AG09319 (cell line): Measurements from ENCODE around the gene LYPD1.

Source experiments
- DNase-seq: peaks from one replicate; pipeline ENCODE4 v3.0.0-alpha.2; 2010; ENCODE audit warnings: low read depth; ENCODE audit errors: extremely low read depth
- TF ChIP-seq, protein P1 (sequence below): IDR thresholded peaks from 2 replicates; pipeline ENCODE4 v1.5.1; 2011; ENCODE audit warnings: low read depth, mild to moderate bottlenecking, inconsistent platforms, low read length, moderate library complexity

Gene LYPD1

DNA sequence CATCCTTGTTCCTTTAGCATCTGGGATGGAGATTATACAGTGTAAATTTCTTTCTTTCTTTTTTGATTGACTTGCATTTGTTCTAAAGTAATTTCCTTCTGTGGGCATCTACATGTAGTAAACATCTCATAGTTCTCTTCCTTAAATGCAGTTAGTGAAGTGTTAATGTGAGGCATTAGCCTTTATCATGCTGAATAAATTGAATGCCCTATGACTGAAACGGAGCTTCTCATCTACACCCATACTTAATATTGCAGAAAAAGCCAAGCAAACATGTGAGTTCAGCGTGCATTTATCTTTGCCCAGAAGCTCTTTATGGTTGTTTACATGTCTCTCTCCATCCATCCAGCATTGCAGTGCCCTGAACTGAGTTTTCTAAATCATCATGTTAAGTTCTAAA lies 58.3 kb downstream of the LYPD1 start:
- no peak for DNase-seq
- TF ChIP-seq, protein P1, sequence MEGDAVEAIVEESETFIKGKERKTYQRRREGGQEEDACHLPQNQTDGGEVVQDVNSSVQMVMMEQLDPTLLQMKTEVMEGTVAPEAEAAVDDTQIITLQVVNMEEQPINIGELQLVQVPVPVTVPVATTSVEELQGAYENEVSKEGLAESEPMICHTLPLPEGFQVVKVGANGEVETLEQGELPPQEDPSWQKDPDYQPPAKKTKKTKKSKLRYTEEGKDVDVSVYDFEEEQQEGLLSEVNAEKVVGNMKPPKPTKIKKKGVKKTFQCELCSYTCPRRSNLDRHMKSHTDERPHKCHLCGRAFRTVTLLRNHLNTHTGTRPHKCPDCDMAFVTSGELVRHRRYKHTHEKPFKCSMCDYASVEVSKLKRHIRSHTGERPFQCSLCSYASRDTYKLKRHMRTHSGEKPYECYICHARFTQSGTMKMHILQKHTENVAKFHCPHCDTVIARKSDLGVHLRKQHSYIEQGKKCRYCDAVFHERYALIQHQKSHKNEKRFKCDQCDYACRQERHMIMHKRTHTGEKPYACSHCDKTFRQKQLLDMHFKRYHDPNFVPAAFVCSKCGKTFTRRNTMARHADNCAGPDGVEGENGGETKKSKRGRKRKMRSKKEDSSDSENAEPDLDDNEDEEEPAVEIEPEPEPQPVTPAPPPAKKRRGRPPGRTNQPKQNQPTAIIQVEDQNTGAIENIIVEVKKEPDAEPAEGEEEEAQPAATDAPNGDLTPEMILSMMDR: no peak

DNA sequence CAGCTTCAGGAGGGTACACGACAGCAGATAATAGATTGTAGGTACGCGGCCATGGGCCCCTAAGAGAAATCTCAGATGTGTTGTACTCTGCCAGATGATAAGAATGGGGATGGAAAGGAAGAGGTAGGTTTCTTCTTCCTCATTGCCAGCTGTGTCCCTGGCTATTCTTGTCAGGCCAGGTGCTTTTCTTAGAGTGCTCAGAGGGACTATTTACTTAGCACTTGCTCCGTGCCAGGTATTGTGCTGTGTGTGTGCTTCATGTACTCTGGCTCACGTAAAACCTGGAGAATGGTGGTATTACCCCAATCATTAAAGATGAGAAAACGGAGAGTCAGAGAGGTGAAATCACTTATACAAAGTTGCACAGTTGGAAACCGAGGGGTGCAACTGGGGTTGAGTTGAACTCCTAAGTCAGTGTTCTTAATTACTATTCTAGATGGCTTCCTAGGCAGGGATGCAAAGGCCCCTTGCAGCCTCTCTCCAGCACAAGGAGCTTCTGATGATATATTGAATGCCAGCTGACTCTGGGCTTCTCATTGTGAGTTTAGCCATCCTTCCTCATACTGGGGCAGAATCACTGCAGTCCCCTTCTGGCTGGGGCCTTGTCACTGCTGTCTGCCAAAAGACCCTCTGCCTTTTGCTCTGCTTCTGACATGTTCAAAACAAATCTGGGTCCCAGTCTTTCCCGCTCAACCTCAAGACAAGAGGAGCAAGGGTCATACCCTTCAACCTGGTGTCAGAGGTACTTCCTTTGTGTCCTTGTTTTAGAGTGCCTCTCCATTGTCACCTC lies 60.7 kb downstream of the LYPD1 start:
- TF ChIP-seq, protein P1: no peak
- DNase-seq: no peak

DNA sequence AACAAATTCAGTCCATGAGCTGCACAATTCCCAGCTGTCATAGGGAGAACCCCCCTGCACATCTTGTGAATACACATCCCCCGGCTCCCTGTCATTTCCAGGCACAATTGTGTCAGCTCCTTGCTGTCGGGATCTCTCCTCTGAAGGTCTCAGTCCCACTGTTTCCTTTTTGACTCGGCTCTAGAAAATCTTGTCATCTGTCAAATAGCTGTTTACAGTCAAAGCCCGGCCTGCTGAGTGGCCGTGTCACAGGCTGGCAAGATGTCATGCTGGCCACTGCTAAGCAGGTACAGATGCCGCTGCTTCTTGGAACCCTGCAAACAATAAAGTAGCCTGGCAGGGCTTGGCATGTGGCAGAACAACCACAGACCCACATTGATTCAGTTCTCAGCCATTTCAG lies 61.7 kb downstream of the LYPD1 start:
- no peak for DNase-seq

DNA sequence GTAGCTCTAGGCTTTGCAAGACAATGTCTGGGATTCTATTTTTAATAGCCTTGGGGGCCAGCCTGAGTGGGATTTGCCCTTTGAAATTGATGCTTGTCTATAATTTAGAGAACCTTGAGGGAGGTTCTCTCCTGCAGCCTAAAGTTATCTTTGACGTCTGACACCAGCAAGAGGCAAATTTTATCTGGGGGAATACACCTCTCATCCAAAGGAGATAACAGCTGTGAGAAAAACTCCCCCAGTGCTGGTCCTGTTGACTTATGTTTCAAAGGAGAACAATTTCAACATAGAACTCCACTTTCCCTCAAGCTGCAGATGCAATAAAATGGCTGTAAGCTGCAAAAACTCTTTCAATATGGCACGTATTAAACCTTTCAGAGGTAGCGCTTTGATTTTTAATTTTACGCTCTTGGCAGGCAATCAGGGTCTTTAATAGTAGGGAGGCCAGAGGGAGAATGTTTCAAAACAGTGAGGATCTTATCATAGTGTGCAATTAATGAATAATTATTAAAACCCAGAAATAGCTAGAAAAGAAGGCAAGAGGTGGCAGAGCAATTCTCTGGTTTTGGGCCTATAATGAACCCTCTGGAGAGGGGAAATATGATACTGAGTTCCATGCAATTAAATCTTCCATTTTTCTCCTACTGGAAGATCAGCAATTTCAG lies 62.4 kb downstream of the LYPD1 start:
- TF ChIP-seq, protein P1: no peak
- no peak for DNase-seq

More for the DNA sequence above, 61.7 kb downstream of the LYPD1 start:
- TF ChIP-seq, protein P1: no peak

DNA sequence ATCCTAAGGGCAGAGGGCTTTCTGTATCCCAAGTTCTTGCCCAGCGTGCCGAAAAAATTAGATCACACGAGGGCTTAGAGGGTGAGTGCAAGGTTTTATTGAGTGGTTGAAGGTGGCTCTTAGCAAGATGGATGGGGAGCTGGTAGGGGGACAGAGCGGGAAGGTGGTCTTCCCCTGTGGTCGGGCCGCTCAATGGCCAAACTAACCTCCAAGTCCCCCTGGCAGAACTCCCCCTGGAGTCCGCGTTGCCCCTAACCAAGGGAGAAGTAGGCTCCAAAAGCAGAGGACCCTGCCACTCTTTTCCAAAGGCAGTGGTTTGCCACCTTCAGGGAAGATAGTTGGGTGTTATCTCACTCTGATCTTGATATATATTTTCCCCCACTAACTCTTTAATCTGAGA lies 63.4 kb downstream of the LYPD1 start:
- no peak for DNase-seq

DNA sequence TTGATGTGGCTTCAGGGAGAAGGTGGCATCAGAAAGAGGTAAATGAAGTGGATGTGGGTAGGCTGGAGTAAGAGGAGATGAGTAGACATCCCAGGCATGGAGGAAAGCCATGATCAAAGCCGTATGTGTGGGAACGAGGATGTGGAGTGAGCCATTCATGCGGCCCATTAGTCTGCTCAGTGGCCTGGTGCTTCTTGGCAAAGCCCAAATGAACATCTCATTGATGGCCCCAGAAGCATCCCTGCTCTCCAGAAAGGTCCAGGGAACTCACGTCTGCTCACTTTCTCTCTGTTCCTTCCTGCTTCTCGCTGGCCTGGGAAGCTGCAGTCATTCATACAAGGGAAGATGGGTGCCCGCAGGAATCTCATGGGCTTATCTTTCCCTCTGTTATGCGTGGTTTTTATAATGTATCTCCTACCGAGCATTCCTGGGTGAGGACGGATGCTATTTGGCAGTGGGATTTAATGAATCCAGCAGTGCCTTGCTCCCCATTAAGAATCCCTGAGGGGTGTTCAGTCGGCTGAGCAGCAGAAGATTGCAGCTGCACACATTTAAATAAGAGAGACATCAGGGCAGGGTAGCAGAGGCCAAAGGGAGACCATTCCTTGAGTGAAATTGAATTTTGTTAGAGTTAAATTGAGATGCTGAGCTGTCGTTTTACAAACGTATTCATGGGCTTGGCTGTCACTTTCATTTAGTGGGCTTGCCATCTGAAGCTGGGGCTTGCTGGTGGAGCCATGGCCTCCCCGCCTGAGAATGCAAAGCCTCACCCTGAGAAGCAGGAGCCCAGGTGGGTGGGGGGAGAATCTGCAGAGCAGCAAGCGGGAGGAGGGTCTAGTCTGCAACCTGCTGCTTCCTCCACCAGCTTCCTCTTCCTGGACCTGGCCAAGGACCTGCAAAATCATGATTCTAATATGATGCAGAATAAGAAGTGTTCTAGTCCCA lies 64.5 kb downstream of the LYPD1 start:
- TF ChIP-seq, protein P1: no peak
- DNase-seq: no peak

More for the DNA sequence above, 63.4 kb downstream of the LYPD1 start:
- TF ChIP-seq, protein P1: no peak

DNA sequence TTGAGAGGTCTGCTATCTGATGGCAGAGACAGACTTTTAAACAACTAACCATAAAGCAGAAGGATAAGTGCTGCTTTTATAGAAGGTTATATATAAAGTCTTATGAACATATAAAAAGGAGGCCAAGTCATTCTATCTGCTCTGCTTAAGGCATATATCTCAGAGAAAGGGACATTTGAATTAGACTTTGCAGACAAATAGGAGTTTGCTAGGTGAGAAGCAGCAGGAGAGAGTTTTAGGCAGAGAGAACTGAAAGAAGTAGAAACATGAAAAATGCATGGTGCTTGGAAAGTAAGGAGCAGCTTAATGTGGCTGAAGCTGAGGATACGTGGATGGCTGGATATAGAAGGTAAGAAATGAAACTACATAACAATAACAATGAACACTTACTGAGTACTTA lies 65.4 kb downstream of the LYPD1 start:
- TF ChIP-seq, protein P1: no peak
- no peak for DNase-seq
